ENCODE results near the gene PATJ.
"Not testable (repeated sequence)": the region's sequence is repeated elsewhere in the genome, so short reads cannot be mapped to it uniquely, and the experiment has no call there.

PATJ gene

GRCh38 chr1:61887931-61888564 lies 145.8 kb downstream of the PATJ start:
- DNase-seq, result no peak

GRCh38 chr1:61888808-61889207 lies 146.5 kb downstream of the PATJ start:
- DNase-seq, result no peak

GRCh38 chr1:61890435-61890834 lies 148.2 kb downstream of the PATJ start:
- not testable (repeated sequence) for DNase-seq

GRCh38 chr1:61892977-61893376 lies 150.7 kb downstream of the PATJ start:
- no peak for DNase-seq

GRCh38 chr1:61894296-61894695 lies 152.0 kb downstream of the PATJ start:
- not testable (repeated sequence) for DNase-seq

GRCh38 chr1:61895175-61895574 lies 152.9 kb downstream of the PATJ start:
- DNase-seq, result no peak

- no peak for DNase-seq
Observed at GRCh38 chr1:61898658-61899057, 156.4 kb downstream of the PATJ start.

GRCh38 chr1:61904354-61904753 lies 162.1 kb downstream of the PATJ start:
- no peak for DNase-seq

- DNase-seq, result no peak
Observed at GRCh38 chr1:61907102-61907501, 164.8 kb downstream of the PATJ start.

- no peak for DNase-seq
Observed at GRCh38 chr1:61910035-61910434, 167.8 kb downstream of the PATJ start.

- DNase-seq, result no peak
Observed at GRCh38 chr1:61914823-61915482, 172.7 kb downstream of the PATJ start.

GRCh38 chr1:61921435-61921834 lies 179.2 kb downstream of the PATJ start:
- DNase-seq, result no peak

GRCh38 chr1:61922950-61923480 lies 180.7 kb downstream of the PATJ start:
- no peak for DNase-seq

GRCh38 chr1:61925591-61926298 lies 183.5 kb downstream of the PATJ start:
- no peak for DNase-seq

GRCh38 chr1:61926597-61926996 lies 184.3 kb downstream of the PATJ start:
- DNase-seq, result no peak

- no peak for DNase-seq
Observed at GRCh38 chr1:61930116-61930645, 187.9 kb downstream of the PATJ start.

- DNase-seq, result no peak
Observed at GRCh38 chr1:61931587-61932279, 189.5 kb downstream of the PATJ start.

GRCh38 chr1:61935516-61935915 lies 193.2 kb downstream of the PATJ start:
- DNase-seq, result no peak

GRCh38 chr1:61936839-61937238 lies 194.6 kb downstream of the PATJ start:
- no peak for DNase-seq

- no peak for DNase-seq
Observed at GRCh38 chr1:61941794-61942193, 199.5 kb downstream of the PATJ start.

GRCh38 chr1:61942856-61943255 lies 200.6 kb downstream of the PATJ start:
- no peak for DNase-seq

- DNase-seq, result not testable (repeated sequence)
Observed at GRCh38 chr1:61948685-61949084, 206.4 kb downstream of the PATJ start.

GRCh38 chr1:61950418-61950817 lies 208.1 kb downstream of the PATJ start:
- no peak for DNase-seq
